DOHH2 (cell line): ENCODE results near the gene CUL3.
"Not testable (repeated sequence)": the region's sequence is repeated elsewhere in the genome, so short reads cannot be mapped to it uniquely, and the experiment has no call there.

Source experiments
- H3F3A ChIP-seq: fragments of 200-600 bp; sonication (generic), shearing (Covaris generic); 2 replicates; pipeline ENCODE4 v1.6.0; 2016; ENCODE audit warnings: antibody characterized with exemption, mild to moderate bottlenecking; ENCODE audit not compliant: control insufficient read depth, insufficient read depth
- H3K27ac ChIP-seq: fragments of 200-600 bp; sonication (generic); 2 replicates; pipeline ENCODE4 v1.5.1; 2014; ENCODE audit warnings: low read depth, mild to moderate bottlenecking, low read length, moderate library complexity
- H3K27me3 ChIP-seq: fragments of 200-600 bp; sonication (generic); 2 replicates; pipeline ENCODE4 v1.6.1; 2014; ENCODE audit warnings: mild to moderate bottlenecking, low read length, mixed read lengths; ENCODE audit not compliant: control insufficient read depth
- H3K36me3 ChIP-seq: fragments of 200-600 bp; sonication (generic); 2 replicates; pipeline ENCODE4 v1.6.1; 2014; ENCODE audit warnings: mild to moderate bottlenecking, low read length, moderate library complexity, mixed read lengths; ENCODE audit not compliant: control insufficient read depth
- H3K4me1 ChIP-seq: fragments of 200-600 bp; sonication (generic); 2 replicates; pipeline ENCODE4 v1.6.1; 2014; ENCODE audit warnings: mild to moderate bottlenecking, low read length, mixed read lengths; ENCODE audit not compliant: control insufficient read depth
- H3K4me2 ChIP-seq: fragments of 200-600 bp; sonication (generic); 2 replicates; pipeline ENCODE4 v1.6.0; 2014; ENCODE audit warnings: mild to moderate bottlenecking, low read length, moderate library complexity
- H3K4me3 ChIP-seq: fragments of 200-600 bp; sonication (generic); 2 replicates; pipeline ENCODE4 v1.5.1; 2014; ENCODE audit warnings: mild to moderate bottlenecking, low read length, mixed read lengths
- H3K79me2 ChIP-seq: fragments of 200-600 bp; sonication (generic); 2 replicates; pipeline ENCODE4 v1.6.1; 2014; ENCODE audit warnings: mild to moderate bottlenecking, low read length, mixed read lengths; ENCODE audit not compliant: control insufficient read depth
- H3K9me2 ChIP-seq: fragments of 200-600 bp; sonication (generic); replicated peaks from 2 replicates; pipeline ENCODE4 v1.6.1; 2014; ENCODE audit warnings: mild to moderate bottlenecking, low read length, mixed read lengths; ENCODE audit not compliant: control insufficient read depth
- H3K9me3 ChIP-seq: fragments of 200-600 bp; sonication (generic); 2 replicates; pipeline ENCODE4 v1.6.1; 2014; ENCODE audit warnings: antibody characterized with exemption, low read length, mixed read lengths; ENCODE audit not compliant: control insufficient read depth, insufficient read depth
- H4K20me1 ChIP-seq: fragments of 200-600 bp; sonication (generic); 2 replicates; pipeline ENCODE4 v1.6.0; 2014; ENCODE audit warnings: low read depth, mild to moderate bottlenecking, antibody characterized with exemption, low read length, moderate library complexity; ENCODE audit not compliant: control insufficient read depth, insufficient read depth
- EZH2phosphoT487 ChIP-seq: fragments of 200-600 bp; sonication (generic); IDR thresholded peaks from 2 replicates; pipeline ENCODE4 v1.6.1; 2017; ENCODE audit warnings: borderline replicate concordance, mild to moderate bottlenecking, antibody characterized with exemption, low read length, moderate library complexity, mixed read lengths
- TF ChIP-seq, protein P1 (sequence below): fragments of 200-600 bp; sonication (generic); IDR thresholded peaks from one replicate; pipeline ENCODE4 v1.5.1; 2014; ENCODE audit warnings: antibody characterized with exemption, mild to moderate bottlenecking, low read depth, low read length; ENCODE audit not compliant: poor library complexity, severe bottlenecking

Gene CUL3

DNA sequence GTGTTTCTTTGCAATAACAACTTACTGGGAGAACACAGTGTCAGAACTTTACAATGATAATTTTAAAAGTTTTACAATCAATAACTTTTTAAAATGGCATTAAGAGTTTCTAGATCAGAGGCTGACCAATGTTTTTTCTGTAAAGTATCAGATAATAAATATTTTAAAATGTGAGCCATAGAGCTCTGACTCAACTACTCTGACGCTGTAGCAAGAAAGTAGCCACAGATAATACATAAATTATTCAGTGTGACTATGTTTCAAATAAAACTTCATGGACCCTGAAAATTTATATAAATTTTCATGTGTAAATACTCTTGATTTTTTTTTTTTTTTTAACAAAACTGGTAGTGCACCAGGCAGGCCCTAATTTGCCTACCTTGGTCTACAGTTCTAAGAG lies 77.4 kb downstream of the CUL3 start:
- Histone ChIP-seq H3K79me2 (peaks cover 29% of the 10 kb centered on the region), H3K4me1 (no peaks in the 10 kb centered on the region), H4K20me1 (no peaks in the 10 kb centered on the region), H3K4me2 (no peak overlapping the region), H3K36me3 (peaks cover 74% of the 10 kb centered on the region), H3K27me3 (no peaks in the 10 kb centered on the region), H3K9me3 (no peaks in the 10 kb centered on the region), H3F3A (peaks cover 3% of the 10 kb centered on the region; the same call in 1 of the 2 replicates), H3K9me2 (no peaks in the 10 kb centered on the region), H3K27ac (no peak overlapping the region), H3K4me3 (no peak overlapping the region)
- TF ChIP-seq, protein P1, sequence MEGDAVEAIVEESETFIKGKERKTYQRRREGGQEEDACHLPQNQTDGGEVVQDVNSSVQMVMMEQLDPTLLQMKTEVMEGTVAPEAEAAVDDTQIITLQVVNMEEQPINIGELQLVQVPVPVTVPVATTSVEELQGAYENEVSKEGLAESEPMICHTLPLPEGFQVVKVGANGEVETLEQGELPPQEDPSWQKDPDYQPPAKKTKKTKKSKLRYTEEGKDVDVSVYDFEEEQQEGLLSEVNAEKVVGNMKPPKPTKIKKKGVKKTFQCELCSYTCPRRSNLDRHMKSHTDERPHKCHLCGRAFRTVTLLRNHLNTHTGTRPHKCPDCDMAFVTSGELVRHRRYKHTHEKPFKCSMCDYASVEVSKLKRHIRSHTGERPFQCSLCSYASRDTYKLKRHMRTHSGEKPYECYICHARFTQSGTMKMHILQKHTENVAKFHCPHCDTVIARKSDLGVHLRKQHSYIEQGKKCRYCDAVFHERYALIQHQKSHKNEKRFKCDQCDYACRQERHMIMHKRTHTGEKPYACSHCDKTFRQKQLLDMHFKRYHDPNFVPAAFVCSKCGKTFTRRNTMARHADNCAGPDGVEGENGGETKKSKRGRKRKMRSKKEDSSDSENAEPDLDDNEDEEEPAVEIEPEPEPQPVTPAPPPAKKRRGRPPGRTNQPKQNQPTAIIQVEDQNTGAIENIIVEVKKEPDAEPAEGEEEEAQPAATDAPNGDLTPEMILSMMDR, result no peak
- no peak for TF ChIP-seq EZH2phosphoT487

DNA sequence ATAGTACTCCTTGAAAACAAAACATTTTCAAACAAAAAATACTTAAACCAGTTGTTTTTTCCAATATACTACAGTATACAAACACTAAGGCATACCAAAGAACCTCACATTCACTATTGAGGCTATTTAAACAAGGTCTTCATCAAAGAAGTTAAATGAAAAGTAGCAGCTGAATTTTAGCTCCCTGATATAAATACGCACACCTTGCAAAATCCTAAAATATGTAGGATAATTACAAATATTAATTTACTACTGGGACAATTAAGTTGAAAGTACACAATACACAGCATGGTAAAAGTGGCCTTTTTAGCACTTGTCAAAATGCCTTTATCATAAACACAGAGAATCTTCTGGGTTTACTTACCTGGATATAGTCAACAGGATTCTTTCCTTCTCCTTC lies 78.7 kb downstream of the CUL3 start:
- H3K79me2 ChIP-seq, result peaks cover 24% of the 10 kb centered on the region
- no peaks in the 10 kb centered on the region for H3K4me1 ChIP-seq
- no peaks in the 10 kb centered on the region for H3K9me3 ChIP-seq
- no peaks in the 10 kb centered on the region for H3K9me2 ChIP-seq
- H3K4me3 ChIP-seq, result no peak overlapping the region
- H3K36me3 ChIP-seq, result peaks cover 81% of the 10 kb centered on the region
- H3K27ac ChIP-seq, result no peak overlapping the region
- no peaks in the 10 kb centered on the region for H4K20me1 ChIP-seq
- peaks cover 4% of the 10 kb centered on the region; the same call in 1 of the 2 replicates for H3F3A ChIP-seq
- TF ChIP-seq EZH2phosphoT487, result no peak
- TF ChIP-seq, protein P1, result no peak
- H3K4me2 ChIP-seq, result no peak overlapping the region
- no peaks in the 10 kb centered on the region for H3K27me3 ChIP-seq

DNA sequence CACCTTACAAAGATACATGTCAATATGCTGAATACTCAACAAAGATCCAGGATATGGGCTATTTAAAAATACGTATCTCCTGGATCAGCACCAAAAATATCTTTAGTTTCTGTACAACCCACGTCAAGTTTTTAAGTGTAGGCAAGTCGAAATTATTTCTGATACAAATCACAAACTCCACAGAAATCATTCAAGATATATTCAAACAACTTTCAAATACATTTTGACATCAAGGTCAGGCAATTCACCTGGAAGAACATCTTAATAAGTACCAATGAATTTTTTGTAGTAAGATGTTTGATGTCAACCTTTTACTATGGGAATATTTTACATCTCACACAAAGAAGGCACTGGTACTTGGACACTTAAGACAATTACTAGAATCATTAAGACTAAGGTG lies 86.2 kb downstream of the CUL3 start:
- TF ChIP-seq, protein P1, result no peak
- TF ChIP-seq EZH2phosphoT487, result no peak

DNA sequence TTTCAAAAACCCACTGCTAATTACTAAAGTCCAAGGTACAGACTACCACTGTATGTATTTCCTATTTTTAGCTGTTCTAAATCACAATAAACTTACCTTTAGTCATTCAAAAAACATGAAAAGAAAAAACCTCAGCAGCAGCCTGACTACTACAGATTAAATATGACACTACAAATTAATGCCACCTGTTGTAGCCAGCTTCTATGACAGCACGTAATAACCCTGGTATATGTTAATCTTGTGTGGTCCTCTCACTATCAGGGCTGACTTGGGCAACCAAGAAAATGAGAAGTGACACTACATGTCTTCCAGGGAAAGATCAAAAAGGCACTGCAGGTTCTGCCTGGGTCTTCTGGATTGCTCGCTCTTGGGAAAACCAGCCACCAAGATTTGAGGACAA lies 92.6 kb downstream of the CUL3 start:
- Histone ChIP-seq H3K9me3 (no peaks in the 10 kb centered on the region), H4K20me1 (no peaks in the 10 kb centered on the region), H3K27me3 (no peaks in the 10 kb centered on the region), H3K4me1 (peaks cover 45% of the 10 kb centered on the region), H3K9me2 (no peaks in the 10 kb centered on the region), H3K4me3 (no peak overlapping the region), H3K79me2 (peaks cover 54% of the 10 kb centered on the region), H3F3A (peaks cover 13% of the 10 kb centered on the region), H3K36me3 (peaks cover 93% of the 10 kb centered on the region), H3K4me2 (no peak overlapping the region), H3K27ac (no peak overlapping the region)
- no peak for TF ChIP-seq EZH2phosphoT487
- TF ChIP-seq, protein P1, result no peak

More for the DNA sequence above, 86.2 kb downstream of the CUL3 start:
- no peaks in the 10 kb centered on the region for H3K27me3 ChIP-seq
- H3F3A ChIP-seq, result peaks cover 6% of the 10 kb centered on the region; the same call in 1 of the 2 replicates
- H3K36me3 ChIP-seq, result peaks cover 94% of the 10 kb centered on the region
- no peak overlapping the region for H3K4me3 ChIP-seq
- H4K20me1 ChIP-seq, result no peaks in the 10 kb centered on the region
- no peaks in the 10 kb centered on the region for H3K9me3 ChIP-seq
- H3K27ac ChIP-seq, result no peak overlapping the region
- no peaks in the 10 kb centered on the region for H3K4me1 ChIP-seq
- no peak overlapping the region for H3K4me2 ChIP-seq
- H3K79me2 ChIP-seq, result peaks cover 2% of the 10 kb centered on the region; the same call in 1 of the 2 replicates
- no peaks in the 10 kb centered on the region for H3K9me2 ChIP-seq

DNA sequence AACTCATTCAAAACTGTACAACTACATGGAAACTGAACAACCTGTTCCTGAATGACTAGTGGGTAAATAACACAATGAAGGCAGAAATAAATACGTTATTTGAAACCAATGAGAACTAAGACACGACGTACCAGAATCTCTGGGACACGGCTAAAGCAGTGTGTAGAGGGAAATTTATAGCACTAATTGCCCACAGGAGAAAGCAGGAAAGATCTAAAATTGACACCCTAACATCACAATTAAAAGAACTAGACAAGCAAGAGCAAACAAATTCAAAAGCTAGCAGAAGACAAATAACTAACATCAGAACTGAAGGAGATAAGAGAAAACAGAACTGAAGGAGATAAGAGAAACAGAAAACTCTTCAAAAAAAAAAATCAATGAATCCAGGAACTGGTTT lies 97.2 kb downstream of the CUL3 start:
- Histone ChIP-seq H3F3A (peaks cover 10% of the 10 kb centered on the region), H3K36me3 (peaks cover 88% of the 10 kb centered on the region), H3K4me1 (peaks cover 44% of the 10 kb centered on the region), H3K79me2 (peaks cover 73% of the 10 kb centered on the region)
- not testable (repeated sequence) for H3K9me2 ChIP-seq, H3K4me3 ChIP-seq, H4K20me1 ChIP-seq, H3K4me2 ChIP-seq, H3K27me3 ChIP-seq, H3K27ac ChIP-seq, H3K9me3 ChIP-seq
